Jurkat, Clone E6-1 (cell line): ENCODE measurements around the gene ZNF500.

ENCODE experiments used
- DNase-seq: peaks from one replicate; pipeline ENCODE4 v3.0.0-alpha.2; 2011; ENCODE audit warnings: low read depth, low spot score
- H3K4me3 ChIP-seq: 2 replicates; pipeline ENCODE4 v1.5.1; 2011; ENCODE audit warnings: mild to moderate bottlenecking, low read length, control low read depth, moderate library complexity

The ZNF500 gene

GRCh38 chr16:4724661-4725270 is 42.2 kb downstream of the ZNF500 start:
- DNase-seq, result no peak
- H3K4me3 ChIP-seq, result no peak overlapping the region

- DNase-seq, result no peak
- no peak overlapping the region for H3K4me3 ChIP-seq
Observed at GRCh38 chr16:4723071-4723767, 43.7 kb downstream of the ZNF500 start.

GRCh38 chr16:4718466-4718865 is 48.5 kb downstream of the ZNF500 start:
- no peak for DNase-seq
- H3K4me3 ChIP-seq, result no peak overlapping the region

- H3K4me3 ChIP-seq, result no peak overlapping the region
- no peak for DNase-seq
Observed at GRCh38 chr16:4714996-4715395, 52.0 kb downstream of the ZNF500 start.

- H3K4me3 ChIP-seq, result no peak overlapping the region
- DNase-seq, result no peak
Observed at GRCh38 chr16:4713663-4714501, 53.1 kb downstream of the ZNF500 start.

GRCh38 chr16:4709481-4709880 is 57.5 kb downstream of the ZNF500 start:
- no peak for DNase-seq
- no peak overlapping the region for H3K4me3 ChIP-seq

GRCh38 chr16:4706871-4707270 is 60.1 kb downstream of the ZNF500 start:
- DNase-seq, result no peak
- no peak overlapping the region for H3K4me3 ChIP-seq

GRCh38 chr16:4704913-4705312 is 62.0 kb downstream of the ZNF500 start:
- DNase-seq, result no peak
- H3K4me3 ChIP-seq, result no peak overlapping the region

GRCh38 chr16:4704491-4704890 is 62.5 kb downstream of the ZNF500 start:
- H3K4me3 ChIP-seq, result no peak overlapping the region
- no peak for DNase-seq

GRCh38 chr16:4703906-4704305 is 63.1 kb downstream of the ZNF500 start:
- no peak overlapping the region for H3K4me3 ChIP-seq
- DNase-seq, result no peak

- no peak for DNase-seq
- no peak overlapping the region for H3K4me3 ChIP-seq
Observed at GRCh38 chr16:4702466-4702808, 64.5 kb downstream of the ZNF500 start.

GRCh38 chr16:4701791-4702465 is 65.0 kb downstream of the ZNF500 start:
- H3K4me3 ChIP-seq, result no peak overlapping the region
- DNase-seq, result no peak

- H3K4me3 ChIP-seq, result no peak overlapping the region
- no peak for DNase-seq
Observed at GRCh38 chr16:4700997-4701743, 65.8 kb downstream of the ZNF500 start.

GRCh38 chr16:4700380-4700996 is 66.5 kb downstream of the ZNF500 start:
- H3K4me3 ChIP-seq, result no peak overlapping the region
- DNase-seq, result peak; percentile 81

GRCh38 chr16:4699046-4699556 is 67.9 kb downstream of the ZNF500 start:
- no peak for DNase-seq
- H3K4me3 ChIP-seq, result no peak overlapping the region

GRCh38 chr16:4698321-4699045 is 68.5 kb downstream of the ZNF500 start:
- no peak for DNase-seq
- no peak overlapping the region for H3K4me3 ChIP-seq
